ENCODE measurements around the gene CDK11B. TPM values are rescaled to one million over a fixed set of nuclear protein-coding genes. Genes with fewer than 3 reads are reported as not detected.
A peak's percentile ranks its signal among the peaks of the same experiment; 100 is the strongest.
"Not testable (repeated sequence)": the region's sequence is repeated elsewhere in the genome, so short reads cannot be mapped to it uniquely, and the experiment has no call there.

Gene CDK11B
- total and polyA plus RNA-seq, 11 donors = 20.4 to 39.4 (median 24.8) TPM

DNA sequence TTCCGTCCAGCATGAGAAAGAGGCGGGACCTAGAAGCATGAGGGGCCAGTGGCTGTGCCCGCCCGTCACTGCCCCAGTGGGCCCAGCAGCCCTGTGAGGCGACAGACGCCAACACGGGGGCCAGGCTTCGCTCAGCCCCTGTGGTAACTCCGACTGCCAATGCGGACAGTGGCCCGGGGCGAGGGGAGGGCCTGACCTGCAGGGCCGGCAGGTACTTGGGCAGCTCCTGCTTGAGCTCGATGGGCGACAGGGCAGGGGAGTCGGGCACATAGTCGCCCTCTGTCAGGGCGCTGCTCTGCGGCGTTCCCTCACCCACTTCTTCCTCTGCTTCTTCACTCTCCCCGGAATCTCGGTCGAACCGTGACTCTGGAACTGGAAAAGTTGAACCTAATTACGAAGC lies 18.7 kb downstream of the CDK11B start:
- 85 to 95% (median 93%) methylated on average over 4 to 19 of the region's 25 CpGs for WGBS, 4 donors
- H3K36me3 ChIP-seq = peaks cover 0 to 45% (median 25%) of the 10 kb centered on the region in 9 donors
- H3K4me3 ChIP-seq; ATAC-seq; H3K27me3 ChIP-seq; DNase-seq; H3K27ac ChIP-seq; H3K4me1 ChIP-seq; intact Hi-C loops (cut with DNase I); H3K9me3 ChIP-seq: not testable (repeated sequence)

DNA sequence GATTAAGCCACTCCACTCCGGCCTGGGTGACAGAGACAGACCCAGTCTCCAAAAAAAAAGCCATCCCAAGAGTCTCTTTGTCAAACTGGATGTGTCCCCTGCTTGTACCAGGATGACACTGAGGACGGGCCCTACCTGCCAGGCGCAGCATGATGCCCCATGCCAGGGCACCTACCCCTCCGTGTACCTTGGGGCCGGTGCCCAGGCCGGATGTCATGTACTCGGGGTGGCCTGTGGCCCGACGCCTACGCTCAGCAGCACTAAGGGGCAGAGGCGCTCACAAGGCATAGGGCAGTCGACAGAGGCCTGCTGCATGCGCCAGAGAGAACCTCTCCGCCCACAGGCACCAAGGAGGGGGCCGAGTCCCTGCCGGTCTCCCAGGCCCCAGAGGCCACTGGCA lies 19.4 kb downstream of the CDK11B start:
- H3K27ac ChIP-seq; DNase-seq; H3K9me3 ChIP-seq; H3K27me3 ChIP-seq; intact Hi-C loops (cut with DNase I); H3K4me1 ChIP-seq; H3K4me3 ChIP-seq; ATAC-seq: not testable (repeated sequence)
- H3K36me3 ChIP-seq = peaks cover 0 to 42% (median 25%) of the 10 kb centered on the region in 9 donors
- WGBS, 4 donors = 93 to 95% (median 94%) methylated on average over 16 of the region's 16 CpGs; no CpG with 5 or more reads in 1 of the 4 donors

DNA sequence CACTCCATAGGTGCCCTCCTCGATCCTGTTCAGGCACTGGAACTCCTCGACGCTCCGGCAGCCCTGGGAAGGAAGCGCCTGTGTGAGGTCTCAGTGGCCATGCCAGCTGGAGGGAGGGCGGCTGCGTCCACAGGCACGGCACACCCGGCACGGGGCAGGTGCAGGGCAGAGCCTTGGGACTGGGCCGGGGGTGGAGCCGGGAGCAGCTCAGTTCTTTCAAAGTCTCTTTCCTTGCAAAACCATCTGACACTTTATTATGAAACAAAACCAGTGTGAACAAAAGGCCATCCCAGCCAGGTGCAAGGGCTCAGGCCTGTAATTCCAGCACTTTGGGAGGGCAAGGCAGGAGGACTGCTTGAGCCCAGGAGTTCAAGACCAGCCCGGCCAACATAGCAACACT lies 20.3 kb downstream of the CDK11B start:
- H3K27me3 ChIP-seq; ATAC-seq; H3K9me3 ChIP-seq; DNase-seq; H3K4me1 ChIP-seq; H3K4me3 ChIP-seq; intact Hi-C loops (cut with DNase I); H3K27ac ChIP-seq: not testable (repeated sequence)
- WGBS, 4 donors = 86 to 96% (median 94%) methylated on average over 1 to 12 of the region's 13 CpGs
- H3K36me3 ChIP-seq = peaks cover 0 to 42% (median 25%) of the 10 kb centered on the region in 9 donors

DNA sequence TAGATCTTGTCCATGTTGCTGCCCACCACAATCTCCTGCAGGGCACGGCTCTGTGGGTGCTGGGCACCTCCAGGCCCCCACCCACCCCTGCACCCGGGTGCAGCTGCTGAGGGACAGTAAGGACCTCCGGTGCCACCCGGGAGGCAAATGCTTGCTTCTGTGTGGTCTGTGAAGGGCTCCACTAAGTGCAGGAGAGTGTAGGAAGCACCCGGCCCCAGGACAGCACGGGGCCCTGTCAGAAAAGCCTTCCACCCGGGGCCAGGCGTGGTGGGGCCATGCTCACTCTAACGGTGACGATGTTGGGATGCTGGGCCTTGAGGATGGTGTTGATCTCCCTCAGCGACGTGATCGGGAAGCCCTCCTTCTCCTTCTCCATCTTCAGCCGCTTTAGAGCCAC lies 21.3 kb downstream of the CDK11B start:
- ATAC-seq; H3K4me3 ChIP-seq; H3K27ac ChIP-seq; intact Hi-C loops (cut with DNase I); H3K9me3 ChIP-seq; H3K27me3 ChIP-seq; DNase-seq; H3K4me1 ChIP-seq: not testable (repeated sequence)
- WGBS, 4 donors = 83 to 90% (median 88%) methylated on average over 2 to 14 of the region's 14 CpGs
- peaks cover 0 to 42% (median 25%) of the 10 kb centered on the region in 9 donors for H3K36me3 ChIP-seq

DNA sequence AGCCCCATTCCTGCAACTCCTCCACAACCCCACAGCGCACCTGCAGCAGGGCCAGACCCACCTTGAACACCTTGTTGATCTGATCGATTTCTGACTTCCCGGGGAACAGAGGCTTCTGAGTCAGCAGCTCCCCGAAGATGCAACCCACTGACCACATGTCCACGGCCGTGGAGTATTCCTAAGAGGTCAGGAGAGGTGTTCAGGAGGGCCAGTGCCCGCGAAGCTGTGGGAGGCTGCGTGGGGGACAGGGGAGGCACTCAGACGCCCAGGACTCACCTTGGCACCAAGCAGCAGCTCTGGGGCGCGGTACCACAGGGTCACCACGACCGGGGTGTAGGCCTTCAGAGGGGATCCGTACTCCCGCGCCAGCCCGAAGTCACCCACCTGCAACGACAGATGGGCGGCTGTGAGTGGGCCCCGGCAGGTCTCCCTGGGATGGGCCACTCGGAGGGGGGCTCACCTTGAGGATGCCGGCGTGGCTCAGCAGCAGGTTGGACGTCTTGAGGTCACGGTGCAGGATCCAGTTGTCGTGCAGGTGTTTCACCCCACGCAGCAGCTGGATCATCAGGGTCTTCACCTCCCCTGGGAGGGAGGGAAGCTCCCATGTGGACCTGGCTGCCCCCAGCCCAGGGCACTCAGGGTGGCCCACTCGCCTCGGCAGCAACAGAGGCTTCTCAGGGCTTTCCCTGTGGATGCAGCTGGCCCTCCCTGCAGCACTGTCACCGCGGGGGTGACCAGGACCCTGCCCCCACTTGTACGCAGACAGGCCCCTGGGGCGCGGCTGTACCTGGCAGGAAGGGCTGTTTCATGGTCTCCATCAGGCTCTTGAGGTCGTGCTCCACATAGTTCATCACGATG lies 22.0 kb downstream of the CDK11B start:
- intact Hi-C loops (cut with DNase I); H3K4me3 ChIP-seq; ATAC-seq; H3K27ac ChIP-seq; DNase-seq; H3K27me3 ChIP-seq; H3K4me1 ChIP-seq; H3K9me3 ChIP-seq: not testable (repeated sequence)
- peaks cover 0 to 42% (median 25%) of the 10 kb centered on the region in 9 donors for H3K36me3 ChIP-seq
- 91 to 96% (median 93%) methylated on average over 28 to 37 of the region's 37 CpGs for WGBS, 4 donors

DNA sequence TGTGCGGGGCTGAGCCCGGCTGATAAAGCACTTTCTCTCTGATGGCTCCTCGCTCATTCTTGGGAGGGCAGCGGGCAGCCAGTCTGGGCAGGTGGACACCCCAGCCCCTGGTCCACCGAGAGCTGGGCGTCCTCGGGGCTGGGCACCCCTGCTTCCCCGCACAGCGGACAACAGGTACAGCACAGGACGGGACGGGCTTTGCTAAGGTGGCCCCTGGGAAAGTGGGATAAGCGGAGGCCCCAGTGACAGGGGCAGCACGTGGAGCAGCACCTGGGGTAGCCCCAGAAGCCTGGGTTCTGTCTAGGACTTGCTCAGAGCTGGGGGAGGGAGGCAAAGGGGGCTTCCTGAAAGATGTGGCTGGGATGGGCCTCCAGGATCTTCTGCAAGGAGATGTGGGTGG lies 24.2 kb downstream of the CDK11B start:
- H3K4me3 ChIP-seq; H3K27ac ChIP-seq; intact Hi-C loops (cut with DNase I); H3K9me3 ChIP-seq; ATAC-seq: not testable (repeated sequence)
- peak in 1 of 5 donors; percentile 40 for DNase-seq
- Histone ChIP-seq H3K36me3 (peaks cover 0 to 32% (median 21%) of the 10 kb centered on the region in 9 donors), H3K4me1 (peaks cover 0 to 23% (median 5%) of the 10 kb centered on the region in 12 donors), H3K27me3 (peaks cover 0 to 20% (median 8%) of the 10 kb centered on the region in 9 donors)
- 92 to 93% (median 93%) methylated on average over 6 to 9 of the region's 13 CpGs; no CpG with 5 or more reads in 1 of the 4 donors for WGBS, 4 donors

DNA sequence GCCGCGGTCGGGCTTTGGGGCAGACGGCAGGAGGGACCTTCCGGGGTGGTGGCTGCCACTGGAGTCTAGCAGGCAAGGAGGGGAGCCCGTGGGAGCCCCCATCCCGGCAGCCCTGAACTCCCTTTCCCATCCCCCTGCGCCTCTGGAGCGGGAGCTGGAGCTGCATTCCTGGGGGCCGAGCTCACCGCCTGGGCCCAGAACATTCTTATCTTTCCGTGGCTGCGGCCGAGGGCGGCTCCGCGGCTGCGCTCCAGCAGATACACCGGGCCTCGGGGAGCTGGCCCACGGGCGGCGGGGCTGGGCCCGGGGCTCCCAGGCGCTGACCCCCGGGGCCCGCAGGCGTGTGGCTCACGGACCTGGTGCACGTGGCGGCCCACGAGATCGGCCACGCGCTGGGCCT lies 25.4 kb downstream of the CDK11B start:
- ATAC-seq = peak in 3 of 4 donors; percentile 12 to 61 (median 49)
- H3K27ac ChIP-seq; H3K9me3 ChIP-seq; intact Hi-C loops (cut with DNase I); H3K4me3 ChIP-seq; DNase-seq: not testable (repeated sequence)
- WGBS, 4 donors = no CpG with 5 or more reads among the region's 35 CpGs
- H3K27me3 ChIP-seq = peaks cover 0 to 29% (median 8%) of the 10 kb centered on the region in 9 donors
- peaks cover 0 to 32% (median 20%) of the 10 kb centered on the region in 9 donors for H3K36me3 ChIP-seq
- H3K4me1 ChIP-seq = peaks cover 0 to 23% (median 5%) of the 10 kb centered on the region in 12 donors

Data from heart left ventricle (tissue), 16 donors.